Keratinocyte (primary cell): ENCODE data around the gene PRKAG1.

Experiments used
- EZH2 ChIP-seq: IDR thresholded peaks from one replicate; pipeline ENCODE4 v1.6.1; 2012; ENCODE audit warnings: inconsistent platforms, mild to moderate bottlenecking, low read length, moderate library complexity
- TF ChIP-seq, protein P1 (sequence below), 3 experiments: IDR thresholded peaks in 1 of 3; conservative IDR thresholded peaks in 1 of 3; optimal IDR thresholded peaks in 1 of 3; 2 replicates in 2 of 3; 3 replicates in 1 of 3; pipeline versions ENCODE3 to v1.5.1; 2011; ENCODE audit warnings: low read length in 3 of 3, mild to moderate bottlenecking in 3 of 3, moderate library complexity in 2 of 3, control low read depth in 1 of 3, inconsistent platforms in 1 of 3; ENCODE audit not compliant: insufficient read depth in 2 of 3; ENCODE audit errors: extremely low read depth in 1 of 3

DNA sequence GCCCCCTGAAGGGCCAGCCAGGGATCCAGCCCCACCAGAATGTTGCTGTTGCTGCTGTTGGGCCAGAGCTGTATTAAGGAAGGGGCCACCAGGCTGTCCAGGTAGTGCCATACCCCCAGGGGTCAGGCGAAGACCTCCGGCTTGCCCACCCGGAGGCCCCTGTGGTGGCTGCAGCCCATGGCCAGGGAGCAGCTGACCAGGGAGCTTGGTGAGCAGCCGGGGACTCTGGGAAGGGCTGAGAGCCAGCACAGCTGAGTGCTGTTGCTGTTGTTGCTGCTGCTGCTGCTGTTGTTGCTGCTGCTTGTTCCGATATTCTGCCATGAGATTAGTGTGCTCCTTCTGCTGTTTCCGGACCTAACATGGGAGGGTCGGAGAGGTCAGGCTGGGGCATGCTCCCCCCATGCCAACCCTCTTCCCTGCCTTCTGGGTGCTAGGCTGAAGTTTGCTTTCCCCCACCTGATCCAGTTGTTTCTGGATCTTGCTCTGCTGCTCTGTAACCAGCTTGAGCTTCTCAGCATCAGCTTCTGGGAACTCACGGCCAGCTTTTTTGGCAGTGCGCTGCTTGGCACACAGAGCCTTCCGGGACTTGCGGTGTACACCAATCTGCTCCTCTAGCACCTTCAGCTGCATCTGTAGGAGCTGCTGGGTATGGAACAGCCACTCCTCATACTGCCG lies 15.2 kb upstream of the PRKAG1 start:
- TF ChIP-seq, protein P1, sequence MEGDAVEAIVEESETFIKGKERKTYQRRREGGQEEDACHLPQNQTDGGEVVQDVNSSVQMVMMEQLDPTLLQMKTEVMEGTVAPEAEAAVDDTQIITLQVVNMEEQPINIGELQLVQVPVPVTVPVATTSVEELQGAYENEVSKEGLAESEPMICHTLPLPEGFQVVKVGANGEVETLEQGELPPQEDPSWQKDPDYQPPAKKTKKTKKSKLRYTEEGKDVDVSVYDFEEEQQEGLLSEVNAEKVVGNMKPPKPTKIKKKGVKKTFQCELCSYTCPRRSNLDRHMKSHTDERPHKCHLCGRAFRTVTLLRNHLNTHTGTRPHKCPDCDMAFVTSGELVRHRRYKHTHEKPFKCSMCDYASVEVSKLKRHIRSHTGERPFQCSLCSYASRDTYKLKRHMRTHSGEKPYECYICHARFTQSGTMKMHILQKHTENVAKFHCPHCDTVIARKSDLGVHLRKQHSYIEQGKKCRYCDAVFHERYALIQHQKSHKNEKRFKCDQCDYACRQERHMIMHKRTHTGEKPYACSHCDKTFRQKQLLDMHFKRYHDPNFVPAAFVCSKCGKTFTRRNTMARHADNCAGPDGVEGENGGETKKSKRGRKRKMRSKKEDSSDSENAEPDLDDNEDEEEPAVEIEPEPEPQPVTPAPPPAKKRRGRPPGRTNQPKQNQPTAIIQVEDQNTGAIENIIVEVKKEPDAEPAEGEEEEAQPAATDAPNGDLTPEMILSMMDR (optimal IDR thresholded peaks at IDR 0.05 in 1 of 3, IDR thresholded peaks at IDR 0.05 in 1 of 3, conservative IDR thresholded peaks at IDR 0.05 in 1 of 3; ENCODE audit: extremely low read depth in 1 of 3, insufficient read depth in 2 of 3, low read length in 3 of 3): no peak
- no peak for TF ChIP-seq EZH2
